A673 (cell line): Measurements from ENCODE around the gene ATIC. TPM values are rescaled to one million over a fixed set of nuclear protein-coding genes. Genes with fewer than 3 reads are reported as not detected.

ENCODE experiments used
- BruUV-seq: library from RNA; stranded (reverse); fragments of 400-500 nt; replicated peaks from 2 replicates; lab custom pipeline; 2021; lab: Mats Ljungman, UMichigan
- CTCF ChIA-PET: fragments of 300-600 bp; sonication (Branson Sonifier 250); formaldehyde crosslinking; loops from one replicate; lab custom pipeline; 2022; ENCODE audit warnings: antibody characterized with exemption; lab: Charles Lee
- POLR2A ChIA-PET: fragments of 300-600 bp; sonication (Branson Sonifier 250); formaldehyde crosslinking; loops from one replicate; lab custom pipeline; 2022; ENCODE audit warnings: antibody characterized with exemption; ENCODE audit not compliant: low non-redundant PET; lab: Charles Lee
- DNase-seq: peaks from one replicate; pipeline ENCODE4 v3.0.0-alpha.2; 2015; ENCODE audit warnings: low spot score
- H3K27ac ChIP-seq: fragments of 200-600 bp; sonication (generic); 2 replicates; pipeline ENCODE4 v1.5.1; 2016; ENCODE audit warnings: mixed run types, low read depth, mild to moderate bottlenecking, mixed read lengths, antibody characterized with exemption, low read length; ENCODE audit not compliant: poor library complexity, severe bottlenecking
- H3K27me3 ChIP-seq: fragments of 200-600 bp; sonication (generic); replicated peaks from 2 replicates; pipeline ENCODE4 v1.6.1; 2017; ENCODE audit warnings: mixed run types, low read depth, mild to moderate bottlenecking, mixed read lengths, antibody characterized with exemption, low read length; ENCODE audit not compliant: insufficient read depth, poor library complexity
- H3K36me3 ChIP-seq: fragments of 200-600 bp; sonication (generic); 2 replicates; pipeline ENCODE4 v1.6.1; 2016; ENCODE audit warnings: mixed run types, mild to moderate bottlenecking, mixed read lengths, antibody characterized with exemption, low read length; ENCODE audit not compliant: insufficient read depth, poor library complexity, severe bottlenecking
- H3K4me1 ChIP-seq: fragments of 200-600 bp; sonication (generic); 2 replicates; pipeline ENCODE4 v1.6.1; 2017; ENCODE audit warnings: mixed run types, mild to moderate bottlenecking, mixed read lengths, antibody characterized with exemption, low read length; ENCODE audit not compliant: insufficient read depth, poor library complexity, severe bottlenecking
- H3K4me3 ChIP-seq: fragments of 200-600 bp; sonication (generic); 2 replicates; pipeline ENCODE4 v1.5.1; 2016; ENCODE audit warnings: low read depth, mixed run types, mild to moderate bottlenecking, mixed read lengths, low read length; ENCODE audit not compliant: poor library complexity, severe bottlenecking
- H3K9me3 ChIP-seq: fragments of 200-600 bp; sonication (generic); 2 replicates; pipeline ENCODE4 v1.6.1; 2016; ENCODE audit warnings: mixed run types, low read depth, mild to moderate bottlenecking, mixed read lengths, antibody characterized with exemption, low read length; ENCODE audit not compliant: poor library complexity, severe bottlenecking
- CTCF ChIP-seq: fragments of 300-800, 200-600 bp; sonication (generic); conservative IDR thresholded peaks from 2 replicates; pipeline ENCODE4 v1.5.1; 2017; ENCODE audit warnings: low read depth, mild to moderate bottlenecking, antibody characterized with exemption, low read length, moderate library complexity, mixed read lengths
- EZH2 ChIP-seq: fragments of 200-600 bp; sonication (generic); IDR thresholded peaks from 2 replicates; pipeline ENCODE4 v1.6.1; 2017; ENCODE audit warnings: borderline replicate concordance, low read depth, mild to moderate bottlenecking, mixed read lengths, antibody characterized with exemption, low read length; ENCODE audit not compliant: poor library complexity, severe bottlenecking
- intact Hi-C: fragments of 100-400 bp; cut with micrococcal nuclease; formaldehyde crosslinking; loops from one replicate; pipeline ENCODE4 v1.10.0; 2022; ENCODE audit not compliant: unreplicated experiment
- total RNA-seq: library from RNA; stranded (reverse); gene quantifications from 2 replicates; pipeline ENCODE4 v1.2.3, GENCODE V29; 2021

The ATIC gene
- total RNA-seq, 1 experiment from 2014 or later: 328 TPM

- Histone ChIP-seq H3K27ac (no peak overlapping the region), H3K4me3 (no peak overlapping the region), H3K4me1 (peaks cover 9% of the 10 kb centered on the region), H3K27me3 (no peaks in the 10 kb centered on the region), H3K36me3 (peaks cover 72% of the 10 kb centered on the region), H3K9me3 (no peaks in the 10 kb centered on the region)
- TF ChIP-seq EZH2 (no peak), CTCF (no peak)
- BruUV-seq: no TSS peak
- ChIA-PET CTCF (no interaction called here), POLR2A (no interaction called here)
- DNase-seq: no peak
- intact Hi-C loops: no loop called here
These were observed 50.2 kb downstream of the ATIC start for GRCh38 chr2:215361876-215362561.

- intact Hi-C loops: no loop called here
- no peak for DNase-seq
- Histone ChIP-seq H3K4me3 (no peak overlapping the region), H3K9me3 (no peaks in the 10 kb centered on the region), H3K27ac (no peak overlapping the region), H3K36me3 (peaks cover 77% of the 10 kb centered on the region), H3K27me3 (no peaks in the 10 kb centered on the region), H3K4me1 (peaks cover 8% of the 10 kb centered on the region)
- POLR2A ChIA-PET: no interaction called here
- BruUV-seq: no TSS peak
- TF ChIP-seq EZH2 (no peak), CTCF (no peak)
- CTCF ChIA-PET: no interaction called here
These were observed 50.7 kb downstream of the ATIC start for GRCh38 chr2:215362562-215362904.

- Histone ChIP-seq H3K27ac (no peak overlapping the region), H3K9me3 (no peaks in the 10 kb centered on the region), H3K36me3 (peaks cover 82% of the 10 kb centered on the region), H3K4me3 (no peak overlapping the region), H3K4me1 (peaks cover 5% of the 10 kb centered on the region), H3K27me3 (no peaks in the 10 kb centered on the region)
- intact Hi-C loops: no loop called here
- ChIA-PET POLR2A (no interaction called here), CTCF (no interaction called here)
- DNase-seq: no peak
- no peak for TF ChIP-seq EZH2
- no peak for TF ChIP-seq CTCF
- BruUV-seq: no TSS peak
These were observed 51.2 kb downstream of the ATIC start for GRCh38 chr2:215363039-215363438.
